GM21515 (cell line): ENCODE data around the gene HAPLN2.

Experiments
- ATAC-seq: cut with Tn5 transposase; IDR thresholded peaks from one replicate; pipeline ENCODE4 v1.9.1; 2021; ENCODE audit not compliant: unreplicated experiment

HAPLN2 gene

GRCh38 chr1:156643778-156644092 is 24.5 kb downstream of the HAPLN2 start:
- no peak for ATAC-seq

- no peak for ATAC-seq
These were observed 24.9 kb downstream of the HAPLN2 start for GRCh38 chr1:156644146-156644545.

- no peak for ATAC-seq
These were observed 25.4 kb downstream of the HAPLN2 start for GRCh38 chr1:156644640-156645039.

- no peak for ATAC-seq
These were observed 25.8 kb downstream of the HAPLN2 start for GRCh38 chr1:156645056-156645455.

GRCh38 chr1:156645666-156646065 is 26.5 kb downstream of the HAPLN2 start:
- no peak for ATAC-seq

- ATAC-seq: no peak
These were observed 27.6 kb downstream of the HAPLN2 start for GRCh38 chr1:156646738-156647211.

GRCh38 chr1:156647351-156647750 is 28.1 kb downstream of the HAPLN2 start:
- no peak for ATAC-seq

- ATAC-seq: no peak
These were observed 29.3 kb downstream of the HAPLN2 start for GRCh38 chr1:156648496-156648895.

- no peak for ATAC-seq
These were observed 29.7 kb downstream of the HAPLN2 start for GRCh38 chr1:156648951-156649350.

GRCh38 chr1:156652131-156652991 is 33.1 kb downstream of the HAPLN2 start:
- no peak for ATAC-seq

GRCh38 chr1:156652992-156653355 is 33.8 kb downstream of the HAPLN2 start:
- no peak for ATAC-seq

GRCh38 chr1:156654700-156655099 is 35.5 kb downstream of the HAPLN2 start:
- ATAC-seq: no peak

GRCh38 chr1:156655151-156655903 is 36.1 kb downstream of the HAPLN2 start:
- ATAC-seq: no peak

GRCh38 chr1:156655904-156656516 is 36.8 kb downstream of the HAPLN2 start:
- ATAC-seq: no peak

- ATAC-seq: no peak
These were observed 37.9 kb downstream of the HAPLN2 start for GRCh38 chr1:156656806-156657740.

- no peak for ATAC-seq
These were observed 38.6 kb downstream of the HAPLN2 start for GRCh38 chr1:156657741-156658319.

- no peak for ATAC-seq
These were observed 39.3 kb downstream of the HAPLN2 start for GRCh38 chr1:156658496-156658895.

GRCh38 chr1:156658945-156659574 is 39.8 kb downstream of the HAPLN2 start:
- no peak for ATAC-seq

GRCh38 chr1:156659661-156659987 is 40.4 kb downstream of the HAPLN2 start:
- ATAC-seq: no peak
